Activated gamma-delta T cell (primary cell): ENCODE data around the gene TSN.
"Not testable (repeated sequence)": the region's sequence is repeated elsewhere in the genome, so short reads cannot be mapped to it uniquely, and the experiment has no call there.

Experiments used
- DNase-seq: peaks from one replicate; lab custom pipeline; 2025; lab: John Stamatoyannopoulos, UW

The TSN gene

GRCh38 chr2:121801916-121802315, 46.5 kb downstream of the TSN start:
- DNase-seq: no peak

GRCh38 chr2:121803503-121803902, 48.1 kb downstream of the TSN start:
- DNase-seq: no peak

- no peak for DNase-seq
These were observed 48.9 kb downstream of the TSN start for GRCh38 chr2:121804340-121804739.

- DNase-seq: no peak
These were observed 49.7 kb downstream of the TSN start for GRCh38 chr2:121804997-121805765.

GRCh38 chr2:121805766-121806143, 50.3 kb downstream of the TSN start:
- DNase-seq: no peak

GRCh38 chr2:121807771-121808170, 52.3 kb downstream of the TSN start:
- DNase-seq: not testable (repeated sequence)

- DNase-seq: no peak
These were observed 54.2 kb downstream of the TSN start for GRCh38 chr2:121809607-121810006.

- DNase-seq: no peak
These were observed 55.8 kb downstream of the TSN start for GRCh38 chr2:121810959-121811853.

GRCh38 chr2:121813083-121813482, 57.6 kb downstream of the TSN start:
- not testable (repeated sequence) for DNase-seq

GRCh38 chr2:121815216-121815615, 59.8 kb downstream of the TSN start:
- no peak for DNase-seq

- no peak for DNase-seq
These were observed 61.3 kb downstream of the TSN start for GRCh38 chr2:121816797-121817196.

- not testable (repeated sequence) for DNase-seq
These were observed 61.9 kb downstream of the TSN start for GRCh38 chr2:121817304-121817703.
